HG03432 (cell line): ENCODE results near the gene STKLD1.
"Not testable (repeated sequence)": the region's sequence is repeated elsewhere in the genome, so short reads cannot be mapped to it uniquely, and the experiment has no call there.

Source experiments
- ATAC-seq: cut with Tn5 transposase; IDR thresholded peaks from one replicate; pipeline ENCODE4 v1.9.1; 2021; ENCODE audit warnings: mild to moderate bottlenecking, moderate library complexity; ENCODE audit not compliant: unreplicated experiment

Gene STKLD1

DNA sequence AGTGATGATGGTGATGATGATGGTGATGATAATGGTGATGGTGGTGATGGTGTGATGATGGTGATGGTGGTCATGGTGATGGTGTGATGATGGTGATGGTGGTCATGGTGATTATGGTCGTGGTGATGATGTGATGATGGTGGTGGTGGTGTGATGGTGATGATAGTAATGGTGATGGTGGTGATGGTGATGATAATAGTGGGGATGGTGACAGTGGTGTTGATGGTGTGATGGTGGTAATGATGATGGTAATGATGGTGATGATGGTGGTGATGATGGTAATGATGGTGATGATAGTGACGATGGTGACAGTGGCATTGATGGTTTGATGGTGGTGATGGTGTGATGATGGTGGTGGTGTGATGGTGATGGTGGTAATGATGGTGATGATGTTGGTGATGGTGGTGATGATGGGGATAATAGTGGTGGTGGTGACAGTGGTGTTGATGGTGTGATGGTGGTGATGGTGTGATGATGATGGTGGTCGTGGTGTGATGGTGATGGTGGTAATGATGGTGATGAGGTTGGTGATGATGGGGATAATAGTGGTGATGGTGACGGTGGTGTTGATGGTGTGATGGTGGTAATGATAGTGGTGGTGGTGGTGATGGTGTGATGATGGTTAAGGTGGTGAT is 6.5 kb downstream of the STKLD1 start:
- ATAC-seq, result no peak

DNA sequence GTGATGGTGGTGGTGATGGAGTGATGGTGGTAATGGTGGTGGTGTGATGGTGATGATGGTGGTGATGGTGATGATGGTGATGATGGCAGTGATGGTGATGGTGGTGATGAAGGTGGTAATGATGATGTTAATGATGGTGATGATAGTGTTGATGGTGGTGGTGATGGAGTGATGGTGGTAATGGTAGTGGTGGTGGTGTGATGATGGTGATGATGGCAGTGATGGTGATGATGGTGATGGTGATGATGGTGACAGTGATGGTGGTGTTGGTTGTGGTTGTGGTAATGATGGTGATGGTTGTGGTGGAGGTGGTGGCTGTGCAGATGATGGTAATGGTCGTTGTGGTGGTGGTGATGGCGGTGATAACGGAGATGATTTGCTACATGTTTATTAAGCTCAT is 7.3 kb downstream of the STKLD1 start:
- no peak for ATAC-seq

DNA sequence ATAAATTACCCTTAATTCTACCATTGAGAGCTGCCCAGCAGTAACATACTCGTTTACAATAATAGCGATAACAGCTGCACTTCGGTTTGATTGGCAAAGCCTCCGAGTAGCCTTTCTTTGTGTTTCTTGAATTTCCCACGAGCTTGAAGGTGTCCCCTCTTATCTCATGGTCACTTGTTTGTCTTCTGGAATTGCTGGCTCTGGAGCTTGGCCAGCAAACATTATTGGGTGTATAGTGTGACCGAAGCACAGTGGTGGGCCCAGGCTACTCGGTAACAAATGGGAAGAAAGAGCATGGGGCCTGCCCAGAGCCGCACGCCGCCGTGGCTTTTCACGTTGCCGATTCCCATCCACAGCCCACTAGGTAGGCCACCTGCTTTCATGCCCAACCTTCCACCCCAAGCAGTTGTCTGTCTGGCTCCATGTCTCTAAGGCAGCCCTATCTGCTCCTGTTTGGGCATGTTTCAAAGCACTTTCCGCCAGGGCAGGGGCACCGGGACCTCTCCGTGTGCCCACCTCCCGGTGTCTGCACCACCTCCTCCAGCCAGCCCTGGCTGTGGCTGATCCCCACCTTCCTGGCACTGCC is 8.7 kb downstream of the STKLD1 start:
- no peak for ATAC-seq

DNA sequence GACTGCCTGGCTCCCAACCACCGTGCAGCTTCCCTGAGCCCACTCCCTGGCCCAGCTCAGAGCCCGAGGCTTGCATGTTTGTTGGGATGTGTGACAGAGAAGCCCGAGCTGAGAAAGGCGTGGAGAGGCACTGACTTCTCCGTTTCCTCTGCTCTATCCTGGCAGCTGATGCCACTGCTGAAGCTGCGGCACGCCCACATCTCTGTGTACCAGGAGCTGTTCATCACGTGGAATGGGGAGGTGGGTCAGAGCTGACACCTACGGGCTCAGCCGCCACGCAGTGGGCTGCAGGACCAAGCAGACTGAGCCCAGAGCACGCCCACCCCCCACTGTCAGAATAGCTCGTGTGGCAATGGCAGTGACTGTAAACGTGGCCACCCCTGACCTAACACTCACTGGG is 9.3 kb downstream of the STKLD1 start:
- ATAC-seq, result no peak

DNA sequence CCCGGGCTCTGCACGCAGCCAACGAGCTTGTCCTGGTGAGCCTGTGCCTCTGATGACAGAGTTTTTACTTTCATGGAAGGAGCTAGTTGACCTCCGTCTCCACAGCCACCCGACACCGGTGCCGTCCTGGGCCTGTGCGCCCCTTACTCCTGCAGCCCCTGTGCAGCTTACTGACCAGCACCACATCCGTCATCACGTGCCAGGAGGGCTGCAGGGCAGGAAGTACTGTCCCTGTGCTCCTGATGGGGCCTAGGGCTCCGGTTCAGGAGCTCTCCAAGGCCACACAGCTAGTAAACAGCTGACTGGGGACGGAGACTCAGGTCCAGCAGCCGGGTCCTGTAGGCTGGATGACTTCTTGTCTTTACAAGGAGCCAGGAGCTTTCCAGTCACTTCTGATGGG is 10.2 kb downstream of the STKLD1 start:
- no peak for ATAC-seq

DNA sequence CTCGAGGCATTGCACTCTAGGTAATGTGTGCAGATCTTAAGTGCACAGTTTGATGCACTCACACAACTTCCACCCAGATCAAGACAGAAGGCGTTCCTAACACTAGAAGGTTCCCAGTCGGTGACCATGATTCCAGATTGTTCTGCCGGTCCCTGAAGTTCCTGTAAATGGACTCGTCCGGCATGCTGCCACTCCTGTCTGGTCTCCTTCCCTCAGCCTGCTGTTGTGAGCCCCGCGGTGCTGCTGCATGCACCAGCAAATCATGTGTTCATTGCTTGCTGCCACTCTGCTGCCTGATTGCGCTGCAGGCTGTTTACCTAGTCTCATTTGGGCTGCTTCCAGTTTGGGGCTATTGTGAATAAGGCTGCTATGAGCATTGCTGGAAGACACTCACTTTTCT is 11.5 kb downstream of the STKLD1 start:
- ATAC-seq, result no peak

DNA sequence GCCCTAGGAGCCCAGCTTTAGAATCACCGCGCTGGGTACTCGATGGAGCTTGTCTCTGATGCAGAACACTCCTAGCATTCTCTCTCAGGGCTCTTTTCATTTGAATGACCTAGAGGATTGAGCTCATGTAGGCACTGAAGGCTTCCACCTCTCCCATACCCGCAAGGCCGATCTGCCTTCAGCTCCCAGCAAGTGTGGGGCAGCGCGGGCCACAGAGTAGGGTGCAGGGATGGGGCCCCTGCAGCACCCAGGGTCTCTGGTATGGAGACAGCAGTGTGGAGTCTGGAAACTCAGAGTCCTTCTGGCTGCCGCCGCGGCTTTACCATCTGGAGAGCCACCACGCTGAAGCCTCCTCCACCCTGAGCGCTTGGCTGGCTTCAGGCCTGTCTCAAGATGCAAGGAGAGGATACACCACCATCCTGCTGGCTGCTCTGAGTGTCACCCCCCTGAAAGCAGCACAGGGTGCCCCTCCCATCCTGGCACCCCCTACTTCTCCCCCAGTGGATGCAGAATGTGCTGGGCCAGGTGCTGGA is 12.9 kb downstream of the STKLD1 start:
- ATAC-seq, result no peak

DNA sequence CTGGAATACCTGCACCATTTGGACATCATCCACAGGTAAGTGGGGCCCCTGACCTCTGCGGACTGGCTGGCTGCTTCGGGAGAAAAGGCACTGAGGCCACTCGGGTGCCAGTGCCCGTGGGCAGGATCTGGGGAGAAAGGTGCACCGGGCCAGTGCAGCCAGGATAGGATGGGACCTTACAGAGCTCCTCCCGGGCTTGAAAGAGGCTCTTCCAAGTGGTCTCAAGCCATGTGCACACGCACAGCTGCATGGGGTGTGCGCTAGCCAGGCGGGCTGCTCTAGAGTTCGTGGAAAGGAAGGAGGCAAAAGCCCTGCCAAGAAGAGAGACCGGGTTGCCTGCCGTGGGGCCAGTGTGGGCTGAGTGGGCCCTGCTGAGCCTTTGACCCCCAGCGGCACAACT is 13.4 kb downstream of the STKLD1 start:
- ATAC-seq, result no peak

DNA sequence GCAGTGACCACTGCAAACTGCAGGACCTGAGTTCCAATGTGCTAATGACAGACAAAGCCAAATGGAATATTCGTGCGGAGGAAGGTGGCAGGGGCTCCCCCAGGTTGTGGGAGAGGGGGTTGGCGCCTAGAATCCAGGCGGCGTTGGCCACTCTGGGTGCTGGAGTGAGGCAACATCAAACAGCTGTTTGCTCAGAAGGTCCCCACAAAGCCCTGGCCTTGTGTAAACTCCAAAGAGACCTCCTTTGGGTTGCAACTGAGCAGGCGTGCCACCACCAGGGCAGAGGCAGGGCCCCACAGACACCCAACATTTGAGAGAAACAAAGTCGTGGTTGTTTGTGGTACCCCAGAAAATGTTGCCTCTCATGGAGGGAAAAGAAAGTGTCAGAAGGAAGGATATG is 14.5 kb downstream of the STKLD1 start:
- no peak for ATAC-seq

DNA sequence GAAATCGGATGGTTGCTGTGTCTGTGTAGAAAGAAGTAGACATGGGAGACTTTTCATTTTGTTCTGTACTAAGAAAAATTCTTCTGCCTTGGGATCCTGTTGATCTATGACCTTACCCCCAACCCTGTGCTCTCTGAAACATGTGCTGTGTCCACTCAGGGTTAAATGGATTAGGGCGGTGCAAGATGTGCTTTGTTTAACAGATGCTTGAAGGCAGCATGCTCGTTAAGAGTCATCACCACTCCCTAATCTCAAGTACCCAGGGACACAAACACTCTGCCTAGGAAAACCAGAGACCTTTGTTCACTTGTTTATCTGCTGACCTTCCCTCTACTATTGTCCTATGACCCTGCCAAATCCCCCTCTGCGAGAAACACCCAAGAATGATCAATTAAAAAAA is 15.3 kb downstream of the STKLD1 start:
- not testable (repeated sequence) for ATAC-seq

DNA sequence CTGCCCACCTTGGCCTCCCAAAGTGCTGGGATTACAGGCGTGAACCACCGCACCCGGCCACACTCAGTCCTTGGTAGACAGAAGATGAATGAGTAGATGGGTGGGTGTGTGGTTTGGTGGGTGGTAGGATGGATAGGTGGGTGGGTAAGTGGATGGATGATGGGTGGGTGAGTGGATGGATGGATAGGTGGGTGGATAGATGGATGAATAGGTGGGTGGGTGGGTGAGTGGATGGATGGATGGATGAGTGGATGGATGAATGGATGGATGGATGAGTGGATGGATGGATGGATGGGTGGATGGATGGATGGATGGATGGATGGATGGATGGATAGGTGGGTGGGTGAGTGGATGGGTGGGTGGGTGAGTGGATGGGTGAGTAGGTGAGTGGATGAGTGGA is 16.1 kb downstream of the STKLD1 start:
- ATAC-seq, result not testable (repeated sequence)

DNA sequence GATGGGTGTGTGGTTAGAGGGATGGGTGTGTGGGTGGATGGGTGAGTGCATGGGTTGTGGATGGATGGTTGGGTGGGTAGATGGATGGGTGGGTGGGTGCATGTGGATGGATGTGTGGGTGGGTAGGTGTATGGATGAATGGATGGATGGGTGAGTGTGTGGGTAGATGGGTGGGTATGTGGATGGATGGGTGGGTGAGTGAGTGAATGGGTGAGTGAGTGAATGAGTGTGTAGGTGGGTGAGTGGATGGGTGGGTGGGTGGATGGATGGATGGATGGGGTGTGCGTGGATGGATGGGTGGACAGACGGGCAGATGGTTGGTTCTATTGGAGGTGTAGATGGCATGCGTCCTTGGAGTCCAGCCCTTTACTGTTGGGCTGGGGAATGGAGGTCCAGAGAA is 17.2 kb downstream of the STKLD1 start:
- ATAC-seq, result no peak

DNA sequence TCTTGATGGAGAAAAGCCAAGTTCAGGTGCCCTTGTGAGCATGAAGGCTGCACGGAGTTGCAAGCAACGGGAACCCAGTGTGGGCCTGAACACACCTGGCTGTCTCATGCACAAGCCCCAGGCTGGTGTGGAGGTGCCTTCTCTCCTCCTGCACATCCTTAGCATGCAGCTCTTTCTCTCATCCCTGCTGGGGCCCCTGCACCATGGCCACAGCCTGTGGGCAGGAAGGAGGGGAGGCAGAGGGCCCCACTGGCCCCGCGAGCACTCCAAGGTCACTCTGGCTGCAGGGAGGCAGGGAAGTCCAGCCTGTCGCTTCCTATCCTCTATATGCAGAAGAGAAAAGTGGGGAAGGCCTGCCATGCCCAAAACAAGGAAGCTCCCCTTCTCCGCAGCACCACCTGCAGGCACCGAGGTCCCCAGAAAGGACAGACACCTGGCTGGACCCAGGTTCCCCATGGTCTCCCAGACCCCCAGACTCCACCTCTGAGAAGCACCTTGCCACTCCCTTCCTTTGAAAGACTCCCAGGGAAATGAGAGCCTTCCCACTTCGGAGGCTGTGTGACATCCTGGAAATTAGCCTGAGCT is 18.6 kb downstream of the STKLD1 start:
- ATAC-seq, result no peak

DNA sequence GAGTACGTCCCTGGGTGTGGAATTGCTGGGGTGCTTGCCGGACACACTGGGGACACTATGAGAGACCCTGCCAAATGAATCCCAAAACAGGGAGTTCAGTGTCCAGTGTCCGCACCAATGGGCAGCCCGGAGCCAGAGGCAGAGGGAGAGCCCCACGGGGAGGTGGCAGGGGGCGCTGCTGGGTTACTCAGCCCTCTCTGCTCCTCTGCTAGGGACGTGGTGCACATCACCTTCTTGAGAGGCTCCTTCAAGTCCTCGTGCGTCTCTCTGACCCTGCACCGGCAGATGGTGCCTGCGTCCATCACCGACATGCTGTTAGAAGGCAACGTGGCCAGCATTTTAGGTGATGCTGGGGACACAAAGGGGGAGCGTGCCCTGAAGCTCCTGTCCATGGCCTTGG is 20.8 kb downstream of the STKLD1 start:
- ATAC-seq, result no peak

DNA sequence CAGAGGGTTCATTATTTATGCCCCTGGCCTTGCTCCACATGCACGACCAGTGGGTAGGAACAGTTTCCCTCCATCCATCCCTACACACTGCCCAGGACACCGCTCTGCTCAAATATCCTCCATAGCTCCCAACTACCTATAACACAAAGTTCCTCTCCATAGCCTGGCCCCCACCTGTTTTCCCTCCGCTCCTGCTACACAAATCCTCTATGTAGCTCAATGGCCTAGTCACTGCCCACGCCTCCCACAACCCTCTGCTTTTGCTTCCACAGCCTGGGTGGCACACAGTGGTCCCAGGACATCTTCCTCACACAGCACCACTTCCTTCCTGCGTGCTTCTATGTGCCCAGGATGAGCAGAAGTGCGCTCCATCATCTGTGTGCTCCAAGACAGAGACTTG is 21.2 kb downstream of the STKLD1 start:
- ATAC-seq, result no peak

DNA sequence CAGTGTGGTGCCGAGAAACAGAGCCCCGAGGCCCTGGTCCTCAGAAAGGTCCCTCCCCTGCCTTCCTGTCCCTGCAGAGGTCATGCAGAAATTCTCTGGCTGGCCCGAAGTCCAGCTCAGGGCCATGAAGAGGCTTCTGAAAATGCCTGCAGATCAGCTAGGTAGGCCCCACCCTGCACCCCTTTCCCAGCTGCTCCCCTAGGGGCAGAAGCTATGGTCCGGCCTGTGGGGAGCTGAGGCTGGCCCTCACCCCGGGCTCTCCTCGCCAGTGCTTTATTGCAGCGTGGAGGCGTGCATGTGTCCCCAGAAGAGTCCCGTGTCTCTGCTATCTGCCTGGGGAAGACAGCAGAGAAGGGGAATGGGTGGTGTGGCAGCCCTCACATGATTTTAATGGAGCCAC is 21.7 kb downstream of the STKLD1 start:
- ATAC-seq, result no peak

DNA sequence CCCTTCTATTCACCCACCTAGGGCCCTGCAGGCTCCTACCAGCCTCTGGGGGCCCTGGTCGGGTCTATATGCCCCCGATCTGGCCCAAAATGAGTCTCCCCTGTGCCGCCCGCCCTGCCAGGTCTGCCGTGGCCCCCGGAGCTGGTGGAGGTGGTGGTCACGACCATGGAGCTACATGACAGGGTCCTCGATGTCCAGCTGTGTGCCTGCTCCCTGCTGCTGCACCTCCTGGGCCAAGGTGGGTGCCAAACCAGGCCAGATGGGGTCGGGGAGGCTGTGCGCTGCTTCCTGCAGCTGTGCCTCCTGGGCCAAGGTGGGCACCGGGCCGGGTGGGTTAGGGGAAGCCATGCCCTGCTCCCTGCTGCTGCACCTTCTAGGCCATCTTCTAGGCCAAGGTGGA is 24.1 kb downstream of the STKLD1 start:
- ATAC-seq, result no peak

DNA sequence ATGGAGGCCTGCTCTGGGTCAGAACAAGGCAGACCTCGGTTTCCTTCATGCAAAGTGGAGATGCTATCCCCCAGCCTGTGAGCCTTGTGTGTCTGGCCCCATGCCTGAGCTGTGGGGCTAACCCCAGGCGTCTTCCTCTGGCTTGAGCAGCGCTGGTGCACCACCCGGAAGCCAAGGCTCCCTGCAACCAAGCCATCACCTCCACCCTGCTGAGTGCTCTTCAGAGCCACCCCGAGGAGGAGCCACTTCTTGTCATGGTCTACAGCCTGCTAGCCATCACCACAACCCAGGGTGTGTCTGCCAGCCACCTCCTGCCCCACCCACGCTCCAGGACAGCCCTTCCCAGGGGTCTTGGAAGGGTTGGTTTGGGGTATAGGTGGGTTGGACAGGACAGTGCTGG is 25.4 kb downstream of the STKLD1 start:
- no peak for ATAC-seq

DNA sequence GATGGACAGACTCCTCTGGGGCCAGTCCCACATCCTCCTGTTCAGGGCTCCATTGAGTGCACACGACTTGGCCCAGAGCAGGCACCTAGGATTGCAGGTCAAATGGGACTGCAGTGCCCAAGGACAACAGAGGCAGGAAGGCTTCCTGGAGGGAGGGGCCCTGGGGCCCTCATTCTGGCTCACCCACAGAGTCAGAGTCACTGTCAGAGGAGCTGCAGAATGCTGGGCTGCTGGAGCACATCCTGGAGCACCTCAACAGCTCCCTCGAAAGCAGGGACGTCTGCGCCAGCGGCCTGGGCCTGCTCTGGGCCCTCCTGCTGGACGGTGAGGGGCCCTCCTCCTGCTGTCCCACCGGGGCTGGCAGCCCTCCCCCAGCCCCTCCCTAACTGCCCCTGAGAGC is 26.5 kb downstream of the STKLD1 start:
- no peak for ATAC-seq

DNA sequence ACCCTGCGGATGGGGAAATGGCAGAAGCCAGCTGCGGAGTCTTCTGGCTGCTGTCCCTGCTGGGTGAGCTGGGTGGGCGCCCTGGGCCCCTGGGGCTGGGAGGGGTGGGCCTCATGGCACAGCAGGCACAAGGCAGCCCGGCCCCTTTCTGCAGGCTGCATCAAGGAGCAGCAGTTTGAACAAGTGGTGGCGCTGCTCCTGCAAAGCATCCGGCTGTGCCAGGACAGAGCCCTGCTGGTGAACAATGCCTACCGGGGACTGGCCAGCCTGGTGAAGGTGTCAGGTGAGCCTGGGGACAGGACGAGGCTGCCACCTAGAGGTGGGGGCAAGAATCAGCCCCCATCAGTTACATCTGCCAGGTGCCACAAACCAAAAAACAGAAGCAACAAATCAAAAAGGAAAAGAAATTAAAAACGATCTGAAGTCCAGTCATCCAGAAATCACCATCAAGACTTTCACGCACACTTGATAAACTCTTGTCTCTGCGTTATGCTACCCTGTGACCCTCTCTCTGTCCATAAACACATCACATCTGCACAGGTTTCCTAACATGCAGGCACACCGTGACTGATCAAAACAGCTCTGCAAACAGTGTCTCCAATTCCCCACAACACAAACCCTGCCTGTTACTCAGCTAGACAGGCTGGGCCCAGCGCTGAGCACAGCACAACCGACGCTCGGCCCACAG is 27.7 kb downstream of the STKLD1 start:
- no peak for ATAC-seq

DNA sequence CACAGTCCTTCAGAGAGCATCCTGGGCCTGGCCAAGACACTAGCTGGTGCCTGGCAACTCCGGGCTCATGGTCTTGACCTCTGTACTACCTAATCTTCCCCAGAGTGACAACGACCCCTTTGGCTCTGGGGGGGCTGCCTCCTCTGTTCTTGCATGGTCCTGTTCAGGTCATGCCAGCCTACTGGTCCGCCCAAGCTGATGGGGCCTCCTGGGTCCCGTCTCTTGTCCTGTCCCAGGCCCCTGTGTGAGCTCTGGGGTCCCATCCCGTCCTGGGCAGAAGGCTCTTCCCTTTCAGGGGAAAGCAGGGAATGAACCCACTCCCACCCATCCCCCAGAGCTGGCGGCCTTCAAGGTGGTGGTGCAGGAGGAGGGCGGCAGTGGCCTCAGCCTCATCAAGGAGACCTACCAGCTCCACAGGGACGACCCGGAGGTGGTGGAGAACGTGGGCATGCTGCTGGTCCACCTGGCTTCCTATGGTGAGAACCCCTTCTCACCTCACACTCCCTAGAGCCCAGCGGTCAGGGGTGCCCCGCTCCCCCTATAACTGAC is 28.4 kb downstream of the STKLD1 start:
- no peak for ATAC-seq
